Adrenal gland (tissue), 5 donors: ENCODE data around the gene HYOU1.

Experiments
- POLR2A ChIP-seq, 2 donors: fragments of 450-650 bp; IDR thresholded peaks; one replicate each; pipeline ENCODE4 v1.6.1; 2017; ENCODE audit warnings: antibody characterized with exemption in 2 of 2, mild to moderate bottlenecking in 2 of 2, moderate library complexity in 1 of 2
- TF ChIP-seq, protein P1 (sequence below), 6 experiments: fragments of 450-650 bp in 4 of 6; fragments of 200-600 bp in 2 of 6; sonication (generic) in 1 of 6; IDR thresholded peaks; 1 replicate in 5 of 6; 2 replicates in 1 of 6; pipeline versions ENCODE4 v1.5.1 to v1.8.0; 2016 to 2021; ENCODE audit warnings: antibody characterized with exemption in 6 of 6, mild to moderate bottlenecking in 2 of 6, moderate library complexity in 1 of 6
- donor health status: DM: no; HTN: no; CAD: no.

DNA sequence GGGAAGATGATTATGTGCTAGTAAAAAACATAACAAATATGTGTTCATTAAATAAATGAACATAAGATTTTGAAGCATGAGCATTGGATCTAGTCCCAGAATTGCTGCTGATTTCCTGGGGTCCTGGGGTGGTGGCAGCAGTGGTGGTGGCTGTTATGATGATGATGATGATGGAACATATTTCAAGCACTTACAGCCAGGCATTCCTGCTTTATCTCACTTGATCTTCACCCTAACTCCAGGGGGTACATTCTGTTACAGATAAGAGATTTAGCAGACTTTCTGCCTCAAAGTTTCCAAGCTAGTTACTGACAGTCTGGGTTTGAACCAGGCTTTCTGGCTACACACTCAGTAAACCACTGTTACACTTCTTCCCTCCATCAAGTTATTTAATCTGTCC is 33.3 kb downstream of the HYOU1 start:
- TF ChIP-seq, protein P1, sequence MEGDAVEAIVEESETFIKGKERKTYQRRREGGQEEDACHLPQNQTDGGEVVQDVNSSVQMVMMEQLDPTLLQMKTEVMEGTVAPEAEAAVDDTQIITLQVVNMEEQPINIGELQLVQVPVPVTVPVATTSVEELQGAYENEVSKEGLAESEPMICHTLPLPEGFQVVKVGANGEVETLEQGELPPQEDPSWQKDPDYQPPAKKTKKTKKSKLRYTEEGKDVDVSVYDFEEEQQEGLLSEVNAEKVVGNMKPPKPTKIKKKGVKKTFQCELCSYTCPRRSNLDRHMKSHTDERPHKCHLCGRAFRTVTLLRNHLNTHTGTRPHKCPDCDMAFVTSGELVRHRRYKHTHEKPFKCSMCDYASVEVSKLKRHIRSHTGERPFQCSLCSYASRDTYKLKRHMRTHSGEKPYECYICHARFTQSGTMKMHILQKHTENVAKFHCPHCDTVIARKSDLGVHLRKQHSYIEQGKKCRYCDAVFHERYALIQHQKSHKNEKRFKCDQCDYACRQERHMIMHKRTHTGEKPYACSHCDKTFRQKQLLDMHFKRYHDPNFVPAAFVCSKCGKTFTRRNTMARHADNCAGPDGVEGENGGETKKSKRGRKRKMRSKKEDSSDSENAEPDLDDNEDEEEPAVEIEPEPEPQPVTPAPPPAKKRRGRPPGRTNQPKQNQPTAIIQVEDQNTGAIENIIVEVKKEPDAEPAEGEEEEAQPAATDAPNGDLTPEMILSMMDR (IDR thresholded peaks at IDR 0.05): no peak
- TF ChIP-seq POLR2A (IDR thresholded peaks at IDR 0.05): no peak
